GM12878 (cell line): ENCODE results near the gene TXNDC5. TPM values are rescaled to one million over a fixed set of nuclear protein-coding genes. Genes with fewer than 3 reads are reported as not detected.

Source experiments
- ATAC-seq: fragments of 200-7000 bp; cut with Tn5 transposase; 3 replicates; pipeline ENCODE4 v1.9.1; 2020; ENCODE audit warnings: mild to moderate bottlenecking, moderate library complexity
- BruUV-seq: library from RNA; stranded (reverse); fragments of 400-500 nt; replicated peaks from 2 replicates; lab custom pipeline; 2021; lab: Mats Ljungman, UMichigan
- CTCF ChIA-PET: fragments of 300-600 bp; sonication (Branson Sonifier 250); formaldehyde crosslinking; extraction: SDS; loops from one replicate; lab custom pipeline; 2021; ENCODE audit warnings: inconsistent platforms; lab: Yijun Ruan, JAX
- POLR2A ChIA-PET: fragments of 350-600 bp; formaldehyde crosslinking; extraction: SDS; loops from one replicate; lab custom pipeline; 2021; ENCODE audit warnings: inconsistent platforms; lab: Charles Lee
- RAD21 ChIA-PET: fragments of 300-600 bp; sonication (Branson Sonifier 250); formaldehyde crosslinking; loops from one replicate; lab custom pipeline; 2023; ENCODE audit warnings: antibody characterized with exemption; ENCODE audit not compliant: unreplicated experiment; lab: Charles Lee
- SMC1A ChIA-PET: fragments of 300-600 bp; sonication (Branson Sonifier 250); formaldehyde crosslinking; loops from one replicate; lab custom pipeline; 2023; ENCODE audit not compliant: unreplicated experiment, uncharacterized antibody; lab: Charles Lee
- DNase-seq: peaks from one replicate; pipeline ENCODE4 v3.0.0-alpha.2; 2011; ENCODE audit warnings: low read depth, low spot score
- FAIRE-seq: peaks from 3 replicates; lab custom pipeline; 2011; peaks lifted over from hg19 to GRCh38; lab: Jason Lieb, UNC
- H2AFZ ChIP-seq: 2 replicates; pipeline ENCODE4 v1.6.0; 2011; ENCODE audit warnings: low read depth, low read length, control low read depth; ENCODE audit not compliant: control insufficient read depth
- H3K27ac ChIP-seq: 2 replicates; pipeline ENCODE4 v1.5.1; 2011; ENCODE audit warnings: control low read depth; ENCODE audit not compliant: control insufficient read depth, insufficient read depth
- H3K27me3 ChIP-seq, 2 experiments: replicated peaks in 1 of 2; 2 replicates each; pipeline versions ENCODE4 v1.6.0 to v1.6.1; 2011; ENCODE audit warnings: low read length in 1 of 2; ENCODE audit not compliant: control insufficient read depth in 2 of 2, insufficient read depth in 2 of 2
- H3K36me3 ChIP-seq, 2 experiments: 2 replicates each; pipeline ENCODE4 v1.5.1; 2011; ENCODE audit warnings: low read length in 1 of 2; ENCODE audit not compliant: control insufficient read depth in 2 of 2, insufficient read depth in 2 of 2
- H3K4me1 ChIP-seq: 2 replicates; pipeline ENCODE4 v1.6.1; 2011; ENCODE audit warnings: mild to moderate bottlenecking, low read length, moderate library complexity, mixed read lengths; ENCODE audit not compliant: control insufficient read depth, insufficient read depth
- H3K4me2 ChIP-seq: 2 replicates; pipeline ENCODE4 v1.6.0; 2011; ENCODE audit warnings: control low read depth; ENCODE audit not compliant: control insufficient read depth, insufficient read depth
- H3K4me3 ChIP-seq: fragments of 200-600 bp; sonication (generic); 2 replicates; pipeline ENCODE4 v1.5.1; 2016
- H3K79me2 ChIP-seq: 2 replicates; pipeline ENCODE4 v1.6.0; 2011; ENCODE audit warnings: low read length; ENCODE audit not compliant: control insufficient read depth, insufficient read depth
- H3K9ac ChIP-seq: 2 replicates; pipeline ENCODE4 v1.8.0; 2011; ENCODE audit warnings: low read length, control low read depth, mixed read lengths; ENCODE audit not compliant: control insufficient read depth, insufficient read depth
- H3K9me3 ChIP-seq: replicated peaks from 3 replicates; pipeline ENCODE4 v1.5.1; 2011; ENCODE audit warnings: mild to moderate bottlenecking, low read length; ENCODE audit not compliant: control insufficient read depth, insufficient read depth
- H4K20me1 ChIP-seq: 2 replicates; pipeline ENCODE4 v1.6.0; 2011; ENCODE audit not compliant: control insufficient read depth, insufficient read depth
- HCFC1 ChIP-seq: fragments of 150-350 bp; IDR thresholded peaks from 2 replicates; pipeline ENCODE4 v1.6.1; 2014; ENCODE audit warnings: low read length
- STAT3 ChIP-seq: IDR thresholded peaks from 2 replicates; pipeline ENCODE4 v1.6.1; 2011; ENCODE audit warnings: low read depth, low read length, improper control_type of control experiment
- YY1 ChIP-seq: IDR thresholded peaks from 2 replicates; pipeline ENCODE4 v1.6.1; 2011; ENCODE audit warnings: low read depth, mild to moderate bottlenecking, low read length
- ZSCAN29 ChIP-seq: fragments of 450-650 bp; IDR thresholded peaks from 2 replicates; pipeline ENCODE4 v1.6.1; 2017; ENCODE audit warnings: mild to moderate bottlenecking, moderate library complexity
- WGBS: methylation state at CpG from one replicate; pipeline ENCODE4 v1.1.6; 2016; ENCODE audit warnings: low lambda C conversion rate; ENCODE audit not compliant: insufficient replicate concordance, insufficient coverage; ENCODE audit errors: missing lambda C conversion rate; 5-methylcytosine and 5-hydroxymethylcytosine counted together
- in situ Hi-C: fragments of 300-500 bp; cut with MboI; formaldehyde crosslinking; loops from 9 replicates; pipeline ENCODE4 v1.14.3; 2018; ENCODE audit warnings: mixed read lengths
- intact Hi-C: fragments of 100-400 bp; cut with micrococcal nuclease; formaldehyde crosslinking; loops from one replicate; pipeline ENCODE4 v1.14.2; 2022; ENCODE audit not compliant: unreplicated experiment
- polyA plus RNA-seq, 11 experiments: library from polyadenylated mRNA; depleted of rRNA in 4 of 11; unstranded in 6 of 11; stranded (reverse) in 5 of 11; fragments of >200 nt; fragmentation: Nextera tagmentation in 4 of 11; fragmentation: Illumina TruSeq in 1 of 11; extraction: Ambion mirVana in 4 of 11; extraction: Trizol in 1 of 11; gene quantifications; 1 replicate in 1 of 11; 2 replicates in 10 of 11; pipeline versions ENCODE4 v1.2.1 to v1.2.3, GENCODE V29; 2011 to 2016; ENCODE audit warnings: inconsistent platforms in 2 of 11, missing spikeins in 2 of 11, low read depth in 1 of 11
- total RNA-seq, 4 experiments: library from RNA; depleted of rRNA in 3 of 4; stranded (reverse); fragments of >200 nt in 3 of 4; fragmentation: Illumina TruSeq in 1 of 4; extraction: Trizol in 1 of 4; gene quantifications; 2 replicates each; pipeline versions ENCODE4 v1.2.1 to v1.2.3, GENCODE V29; 2013 to 2021

TXNDC5 gene
- total and polyA plus RNA-seq, 10 of the 15 experiments (the other 5 are each of a cell fraction or from before 2014, with no cell fraction given) = 7.2 to 181 (median 132) TPM

DNA sequence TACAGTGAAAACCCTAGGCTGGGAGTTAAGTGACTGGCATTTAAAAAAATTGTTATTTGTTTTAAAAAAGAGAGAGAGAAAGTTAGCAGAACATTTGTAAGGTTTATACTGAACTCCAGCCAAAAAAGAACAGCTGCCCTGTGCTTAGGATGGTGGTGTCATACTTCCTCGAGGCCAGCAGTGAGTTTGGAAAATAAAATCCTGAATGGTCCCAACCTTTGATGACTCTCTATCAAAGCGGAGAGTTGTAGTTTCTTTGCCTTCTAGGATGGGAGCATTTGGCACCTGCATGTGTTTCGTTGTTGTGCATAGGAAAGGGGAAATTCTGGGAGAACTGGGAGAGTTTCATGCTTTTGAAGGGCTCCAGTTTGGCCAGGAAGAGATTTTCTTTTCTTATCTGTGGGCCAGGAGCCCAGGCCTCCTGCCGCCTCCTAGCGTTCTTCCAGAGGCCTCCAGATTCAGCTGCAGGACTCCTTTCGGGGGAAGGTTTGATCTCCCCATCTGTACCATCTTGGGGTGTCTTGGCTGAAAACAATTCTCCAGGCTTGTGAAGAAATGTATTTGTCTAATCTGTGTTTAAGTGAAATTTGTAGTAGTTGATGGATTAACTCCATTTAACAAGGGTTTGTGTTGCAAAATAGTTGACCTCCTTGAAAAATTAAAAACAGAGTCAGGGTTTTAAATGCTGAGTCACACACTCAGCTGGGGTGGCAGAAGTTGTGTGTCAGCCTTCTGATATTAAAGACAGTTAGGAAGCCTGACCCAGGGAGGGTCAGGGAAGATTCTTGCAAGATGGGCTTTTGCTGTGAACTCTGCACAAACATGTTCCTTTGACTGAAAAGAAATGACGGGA lies 63.4 kb downstream of the TXNDC5 start (continued):
- no peak for TF ChIP-seq ZSCAN29

DNA sequence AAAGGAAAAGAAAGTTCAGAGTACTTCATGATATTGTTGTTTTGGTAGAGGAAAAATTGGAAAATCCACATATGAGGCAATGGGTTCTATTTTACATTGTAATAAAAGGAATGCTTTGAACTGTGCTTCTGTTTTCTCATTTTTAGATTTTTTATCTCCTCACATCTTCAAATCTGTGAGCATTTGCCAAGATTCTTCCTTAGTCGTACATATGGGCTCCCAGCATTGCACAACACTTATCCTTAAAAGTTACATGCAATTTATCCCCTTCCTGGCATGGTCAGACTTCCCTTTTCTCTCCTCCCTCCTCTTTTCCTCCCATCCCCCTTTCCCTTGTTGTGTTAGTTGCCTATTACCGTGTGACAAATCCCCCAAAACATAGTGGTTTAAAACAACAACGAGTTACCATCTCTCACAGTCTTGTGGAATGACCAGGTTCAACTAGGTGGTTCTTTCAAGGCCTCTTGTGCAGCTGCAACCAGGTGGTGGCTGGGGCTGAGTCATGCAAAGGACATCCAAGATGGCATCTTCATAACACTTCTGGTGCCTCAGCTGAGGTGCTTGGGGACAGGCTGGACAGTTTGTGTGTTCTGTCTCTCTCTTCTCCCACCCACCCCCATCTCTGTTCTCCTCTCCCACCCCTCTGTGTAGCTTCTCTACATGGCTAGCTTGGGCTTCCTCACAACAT lies 68.7 kb downstream of the TXNDC5 start:
- H3K4me2 ChIP-seq = no peak overlapping the region
- no peaks in the 10 kb centered on the region; a peak in 1 of 4 replicates for H3K27me3 ChIP-seq
- FAIRE-seq (no peak), DNase-seq (no peak), ATAC-seq (no peak)
- no peaks in the 10 kb centered on the region for H3K79me2 ChIP-seq
- H3K4me3 ChIP-seq = no peak overlapping the region
- intact Hi-C loops = no loop called here
- H3K27ac ChIP-seq = no peak overlapping the region
- no peak overlapping the region for H3K9ac ChIP-seq
- SMC1A ChIA-PET = no interaction called here
- H3K9me3 ChIP-seq = no peaks in the 10 kb centered on the region
- no peak for TF ChIP-seq YY1
- no peak for TF ChIP-seq HCFC1
- TF ChIP-seq STAT3 = no peak
- no peak overlapping the region for H2AFZ ChIP-seq
- RAD21 ChIA-PET = no interaction called here
- POLR2A ChIA-PET = interaction anchor here (0.6 kb wide), 1 partner anchor 226 kb away, joined by 5 read pairs; no protein-coding TSS in a partner anchor
- H3K4me1 ChIP-seq = no peaks in the 10 kb centered on the region
- no peaks in the 10 kb centered on the region for H4K20me1 ChIP-seq
- 20% methylated on average over 3 of the region's 3 CpGs for WGBS
- in situ Hi-C loops = no loop called here
- CTCF ChIA-PET = interaction anchor here (0.6 to 1.8 kb wide), 2 partner anchors 11 to 83 kb away, joined by 3 to 4 read pairs; no protein-coding TSS in a partner anchor
- no TSS peak for BruUV-seq
- H3K36me3 ChIP-seq = no peaks in the 10 kb centered on the region
